ENCODE results near the gene SLC25A1. TPM values are rescaled to one million over a fixed set of nuclear protein-coding genes. Genes with fewer than 3 reads are reported as not detected.
"Not testable (repeated sequence)": the region's sequence is repeated elsewhere in the genome, so short reads cannot be mapped to it uniquely, and the experiment has no call there.

The SLC25A1 gene
- total RNA-seq, 6 experiments from 2014 or later, result 80.2 to 128 (median 114) TPM

GRCh38 chr22:19164425-19164824 lies 14.1 kb downstream of the SLC25A1 start:
- Histone ChIP-seq H3K4me3 (no peak overlapping the region), H3K27ac (no peak overlapping the region), H3K36me3 (no peaks in the 10 kb centered on the region), H3K9me3 (no peaks in the 10 kb centered on the region), H3K27me3 (peaks cover 0 to 5% of the 10 kb centered on the region in 2 donors), H3K4me1 (peaks cover 0 to under 1% (median 0%) of the 10 kb centered on the region in 4 donors)
- no peak for ATAC-seq
- TF ChIP-seq CTCF (IDR thresholded peaks at IDR 0.05) (no peak), POLR2A (IDR thresholded peaks at IDR 0.05) (no peak)
- 88% methylated on average over 5 of the region's 6 CpGs for WGBS (ENCODE audit: insufficient coverage, low coverage, low lambda C conversion rate, missing lambda C conversion rate)
- no peak for DNase-seq
- intact Hi-C loops (cut with DNase I), result no loop called here

DNA sequence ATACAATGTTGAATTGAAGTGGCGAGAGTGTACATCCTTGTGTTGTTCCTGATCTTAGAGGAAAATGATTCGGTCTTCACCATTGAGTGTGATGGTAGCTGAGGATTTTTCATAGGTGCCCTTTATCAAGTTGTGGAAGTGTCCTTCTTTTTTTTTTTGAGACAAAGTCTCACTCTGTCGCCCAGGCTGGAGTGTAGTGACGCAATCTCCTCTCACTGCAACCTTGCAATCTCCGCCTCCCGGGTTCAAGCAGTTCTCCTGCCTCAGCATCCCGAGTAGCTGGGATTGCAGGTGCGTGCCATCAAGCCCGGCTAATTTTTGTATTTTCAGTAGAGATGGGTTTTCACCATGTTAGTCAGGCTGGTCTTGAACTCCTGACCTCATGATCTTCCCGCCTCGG lies 19.9 kb downstream of the SLC25A1 start:
- H3K27me3 ChIP-seq; H3K4me3 ChIP-seq; DNase-seq; H3K4me1 ChIP-seq; intact Hi-C loops (cut with DNase I); H3K27ac ChIP-seq; H3K36me3 ChIP-seq; ATAC-seq; H3K9me3 ChIP-seq: not testable (repeated sequence)
- WGBS (ENCODE audit: insufficient coverage, low coverage, low lambda C conversion rate, missing lambda C conversion rate), result 58% methylated on average over 4 of the region's 11 CpGs

GRCh38 chr22:19156109-19156508 lies 22.4 kb downstream of the SLC25A1 start:
- H3K4me3 ChIP-seq; H3K27me3 ChIP-seq; H3K36me3 ChIP-seq; H3K27ac ChIP-seq; H3K9me3 ChIP-seq; H3K4me1 ChIP-seq; DNase-seq; ATAC-seq; intact Hi-C loops (cut with DNase I): not testable (repeated sequence)
- WGBS (ENCODE audit: insufficient coverage, low coverage, low lambda C conversion rate, missing lambda C conversion rate), result 80% methylated on average over 1 of the region's 9 CpGs

GRCh38 chr22:19152942-19153883 lies 25.3 kb downstream of the SLC25A1 start:
- TF ChIP-seq POLR2A (IDR thresholded peaks at IDR 0.05) (no peak), CTCF (IDR thresholded peaks at IDR 0.05) (no peak)
- no peaks in the 10 kb centered on the region for H3K36me3 ChIP-seq
- H3K27ac ChIP-seq, result no peak overlapping the region
- H3K4me3 ChIP-seq, result no peak overlapping the region
- no peak for DNase-seq
- ATAC-seq, result no peak
- WGBS (ENCODE audit: insufficient coverage, low coverage, low lambda C conversion rate, missing lambda C conversion rate), result 39% methylated on average over 10 of the region's 11 CpGs
- H3K27me3 ChIP-seq, result peaks cover 0 to 19% of the 10 kb centered on the region in 2 donors
- no peaks in the 10 kb centered on the region for H3K9me3 ChIP-seq
- intact Hi-C loops (cut with DNase I), result no loop called here
- H3K4me1 ChIP-seq, result peaks cover 0 to 3% (median 0%) of the 10 kb centered on the region in 4 donors

- peaks cover 0 to 3% (median 0%) of the 10 kb centered on the region in 4 donors for H3K4me1 ChIP-seq
- H3K36me3 ChIP-seq, result no peaks in the 10 kb centered on the region
- intact Hi-C loops (cut with DNase I), result no loop called here
- H3K4me3 ChIP-seq, result no peak overlapping the region
- H3K9me3 ChIP-seq, result no peaks in the 10 kb centered on the region
- TF ChIP-seq CTCF (IDR thresholded peaks at IDR 0.05) (no peak), POLR2A (IDR thresholded peaks at IDR 0.05) (no peak)
- ATAC-seq (no peak), DNase-seq (no peak)
- WGBS (ENCODE audit: insufficient coverage, low coverage, low lambda C conversion rate, missing lambda C conversion rate), result 32% methylated on average over 7 of the region's 10 CpGs
- H3K27me3 ChIP-seq, result peaks cover 0 to 19% of the 10 kb centered on the region in 2 donors
- no peak overlapping the region for H3K27ac ChIP-seq
These were observed 27.0 kb downstream of the SLC25A1 start for GRCh38 chr22:19151329-19152191.
